SH-SY5Y (cell line): ENCODE data around the gene SCT.

Experiments
- GATA2 ChIP-seq: IDR thresholded peaks from 2 replicates; pipeline ENCODE4 v1.6.1; 2011; ENCODE audit warnings: mild to moderate bottlenecking, low read depth, low read length
- GATA3 ChIP-seq: IDR thresholded peaks from 2 replicates; pipeline ENCODE4 v1.6.1; 2011; ENCODE audit warnings: low read depth, mild to moderate bottlenecking, low read length, moderate library complexity

Gene SCT

DNA sequence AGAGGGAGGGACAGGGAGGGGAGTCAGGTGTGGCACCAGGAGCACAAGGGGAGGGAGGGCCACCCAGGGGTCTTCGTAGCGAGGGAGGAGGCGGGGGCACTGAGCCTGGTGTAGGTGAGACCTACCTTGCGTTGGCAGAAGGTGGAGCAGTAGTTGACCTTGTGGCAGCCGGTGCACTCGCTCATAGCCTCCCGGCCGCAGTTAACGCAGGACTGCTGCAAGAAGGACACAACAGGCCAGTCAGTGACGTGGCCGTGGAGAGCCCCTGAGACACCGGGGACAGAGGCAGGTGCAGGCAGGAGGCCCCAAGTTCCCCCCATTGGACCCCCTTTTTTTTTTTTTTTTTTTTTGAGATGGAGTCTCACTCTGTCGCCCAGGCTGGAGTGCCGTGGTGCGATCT lies 26.9 kb upstream of the SCT start:
- TF ChIP-seq GATA3: no peak
- no peak for TF ChIP-seq GATA2

DNA sequence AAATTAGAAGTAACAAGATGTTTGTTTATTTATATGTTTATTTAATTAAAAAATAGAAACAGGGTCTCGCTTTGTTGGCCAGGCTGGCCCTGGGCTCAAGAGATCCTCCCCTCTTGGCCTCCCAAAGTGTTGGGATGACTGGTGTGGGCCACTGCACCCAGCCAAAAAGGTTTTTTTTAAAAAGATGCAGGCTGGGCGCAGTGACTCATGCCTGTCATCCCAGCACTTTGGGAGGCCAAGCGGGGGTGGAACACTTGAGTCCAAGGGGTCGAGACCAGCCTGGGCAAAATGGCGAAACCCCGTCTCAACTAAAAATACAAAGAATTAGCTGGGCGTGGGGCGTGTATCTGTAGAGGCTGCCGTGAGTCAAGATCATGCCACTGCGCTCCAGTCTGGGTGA lies 23.5 kb upstream of the SCT start:
- TF ChIP-seq GATA3 (no peak), GATA2 (no peak)

DNA sequence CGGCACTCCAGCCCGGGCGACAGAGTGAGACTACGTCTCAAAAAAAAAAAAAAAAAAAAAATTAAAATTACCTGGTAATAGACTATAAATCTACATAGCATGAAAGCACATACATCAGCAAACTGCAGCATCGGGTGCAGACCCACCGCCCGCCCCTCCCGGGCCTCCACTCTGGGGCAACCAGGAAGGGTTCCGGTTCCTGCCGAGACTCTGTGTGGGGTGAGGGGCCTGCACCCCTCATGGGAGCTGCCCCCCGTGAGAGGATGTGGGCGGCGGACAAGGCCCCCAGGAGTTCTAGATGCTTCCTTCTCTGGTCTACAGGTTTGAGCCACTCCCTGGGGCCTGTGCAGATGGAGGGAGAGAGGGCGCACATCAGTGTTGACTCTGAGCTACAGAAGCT lies 19.2 kb upstream of the SCT start:
- no peak for TF ChIP-seq GATA3
- TF ChIP-seq GATA2: no peak

DNA sequence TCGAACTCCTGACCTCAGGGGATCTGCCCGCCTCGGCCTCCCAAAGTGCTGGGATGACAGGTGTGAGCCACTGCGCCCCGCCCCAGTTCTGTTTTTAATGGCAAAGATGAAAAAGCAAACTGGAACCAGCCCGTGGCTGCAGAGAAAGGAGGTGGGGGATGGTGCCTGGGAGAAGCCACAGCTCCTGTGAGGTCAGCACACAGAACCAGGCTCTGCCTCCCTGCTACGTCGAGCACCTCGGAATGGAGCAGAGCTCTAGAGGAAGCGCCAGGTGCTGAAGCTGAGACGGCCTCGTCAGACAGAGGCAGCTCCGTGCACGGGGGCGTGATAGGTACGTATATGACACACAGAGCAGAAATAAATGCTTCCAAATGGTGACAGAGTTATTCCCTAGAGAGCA lies 18.6 kb upstream of the SCT start:
- TF ChIP-seq GATA3: no peak
- no peak for TF ChIP-seq GATA2

DNA sequence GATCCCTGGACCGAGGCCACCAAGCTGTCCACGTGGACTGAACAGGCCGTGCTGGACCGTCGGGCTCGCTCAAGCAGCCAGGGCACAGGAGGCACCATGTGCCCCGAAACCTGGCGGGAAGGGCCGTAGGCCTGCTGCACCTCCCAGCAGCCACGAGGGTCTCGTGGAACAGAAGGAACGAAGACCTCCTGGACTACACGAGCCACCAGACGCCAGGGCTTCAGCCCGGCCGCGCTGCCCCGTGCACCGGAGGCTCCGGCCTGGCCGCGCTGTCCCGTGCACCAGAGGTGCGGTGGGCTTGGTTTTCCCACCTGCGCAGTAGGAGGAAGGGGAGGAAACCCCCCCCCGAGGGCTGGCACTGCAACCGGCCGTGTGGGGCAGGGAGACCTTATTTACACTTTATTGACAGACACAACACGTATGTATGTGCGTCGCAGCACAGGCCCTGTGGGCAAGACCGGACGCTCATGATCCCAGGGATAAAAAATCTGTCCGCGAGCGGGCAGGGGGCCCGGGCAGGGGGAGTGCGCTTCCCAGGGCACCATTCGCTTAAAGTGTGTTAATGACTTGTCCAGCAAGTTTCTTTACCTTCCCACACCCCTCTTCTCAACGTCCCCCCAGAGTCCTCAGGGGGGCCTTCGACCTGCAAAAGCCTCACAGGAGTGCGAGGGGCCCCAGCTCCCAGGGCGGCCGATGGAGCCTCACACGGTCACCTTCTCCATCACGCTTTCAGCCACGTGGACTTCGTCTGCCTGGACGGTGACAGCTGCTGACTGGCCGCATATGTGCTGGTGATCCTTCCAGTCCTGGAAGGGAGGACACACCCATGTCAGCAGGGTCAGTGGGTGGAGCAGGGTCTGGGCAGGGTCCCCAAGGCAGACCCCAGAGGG lies 17.1 kb upstream of the SCT start:
- TF ChIP-seq GATA2 (no peak), GATA3 (no peak)

DNA sequence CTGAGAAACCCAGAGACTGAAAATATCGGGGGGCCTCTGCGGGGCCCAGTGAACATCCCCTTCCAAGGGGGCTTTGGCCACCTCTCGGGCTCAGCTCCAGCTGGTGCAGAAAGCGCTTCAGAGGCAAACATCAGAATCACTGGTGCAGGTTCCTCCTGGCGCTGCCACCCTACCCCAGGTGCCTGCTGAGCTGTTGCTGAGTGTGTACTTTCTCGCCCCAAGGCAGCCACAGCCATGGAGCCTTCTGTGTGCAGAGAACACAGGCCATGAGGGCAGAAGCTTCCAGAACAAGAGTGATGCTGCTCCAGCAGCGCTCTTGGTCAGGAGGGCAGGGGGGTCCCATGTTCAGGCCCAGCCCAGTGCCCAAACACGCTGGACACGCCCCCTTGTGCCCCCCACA lies 16.4 kb upstream of the SCT start:
- no peak for TF ChIP-seq GATA2
- no peak for TF ChIP-seq GATA3

DNA sequence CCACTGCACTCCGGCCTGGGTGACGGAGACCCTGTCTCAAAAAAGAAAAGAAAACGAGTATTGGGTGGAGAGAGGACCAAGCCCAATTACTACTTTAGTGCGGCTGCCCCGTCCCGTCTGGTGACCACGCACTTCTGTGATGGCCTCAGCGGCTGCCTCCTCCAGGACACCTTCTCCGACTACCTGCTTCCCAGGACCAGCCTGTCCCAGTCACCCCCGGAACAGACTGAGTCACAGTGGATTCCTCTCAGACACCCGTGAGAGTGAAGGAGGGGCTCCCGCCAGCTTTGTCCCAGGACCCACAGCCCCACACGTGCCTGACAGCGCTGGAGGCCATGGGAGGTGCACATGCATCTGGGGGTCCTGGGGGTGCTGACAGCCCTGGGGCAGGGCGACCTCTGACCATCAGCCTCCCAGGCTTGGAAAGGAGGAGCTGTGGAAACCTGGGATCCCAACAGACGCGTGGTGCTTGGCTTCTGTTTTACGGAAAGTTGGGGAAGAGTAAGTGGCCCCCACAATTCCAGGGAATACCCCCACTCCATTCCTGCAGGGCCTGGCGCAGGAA lies 14.9 kb upstream of the SCT start:
- TF ChIP-seq GATA2 (no peak), GATA3 (no peak)

DNA sequence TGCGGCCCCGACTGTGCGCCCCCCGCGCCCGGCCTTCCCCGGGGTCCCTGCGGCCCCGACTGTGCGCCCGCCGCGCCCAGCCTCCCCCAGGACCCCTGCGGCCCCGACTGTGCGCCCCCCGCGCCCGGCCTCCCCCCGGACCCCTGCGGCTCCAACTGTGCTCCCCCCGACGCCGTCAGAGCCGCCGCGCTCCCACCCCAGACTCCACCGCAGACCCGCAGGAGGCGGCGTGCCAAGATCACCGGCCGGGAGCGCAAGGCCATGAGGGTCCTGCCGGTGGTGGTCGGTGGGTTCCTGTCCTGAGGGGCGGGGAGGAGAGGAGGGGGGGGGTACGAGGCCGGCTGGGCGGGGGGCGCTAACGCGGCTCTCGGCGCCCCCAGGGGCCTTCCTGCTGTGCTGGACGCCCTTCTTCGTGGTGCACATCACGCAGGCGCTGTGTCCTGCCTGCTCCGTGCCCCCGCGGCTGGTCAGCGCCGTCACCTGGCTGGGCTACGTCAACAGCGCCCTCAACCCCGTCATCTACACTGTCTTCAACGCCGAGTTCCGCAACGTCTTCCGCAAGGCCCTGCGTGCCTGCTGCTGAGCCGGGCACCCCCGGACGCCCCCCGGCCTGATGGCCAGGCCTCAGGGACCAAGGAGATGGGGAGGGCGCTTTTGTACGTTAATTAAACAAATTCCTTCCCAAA lies 13.2 kb upstream of the SCT start:
- TF ChIP-seq GATA2 (no peak), GATA3 (no peak)

DNA sequence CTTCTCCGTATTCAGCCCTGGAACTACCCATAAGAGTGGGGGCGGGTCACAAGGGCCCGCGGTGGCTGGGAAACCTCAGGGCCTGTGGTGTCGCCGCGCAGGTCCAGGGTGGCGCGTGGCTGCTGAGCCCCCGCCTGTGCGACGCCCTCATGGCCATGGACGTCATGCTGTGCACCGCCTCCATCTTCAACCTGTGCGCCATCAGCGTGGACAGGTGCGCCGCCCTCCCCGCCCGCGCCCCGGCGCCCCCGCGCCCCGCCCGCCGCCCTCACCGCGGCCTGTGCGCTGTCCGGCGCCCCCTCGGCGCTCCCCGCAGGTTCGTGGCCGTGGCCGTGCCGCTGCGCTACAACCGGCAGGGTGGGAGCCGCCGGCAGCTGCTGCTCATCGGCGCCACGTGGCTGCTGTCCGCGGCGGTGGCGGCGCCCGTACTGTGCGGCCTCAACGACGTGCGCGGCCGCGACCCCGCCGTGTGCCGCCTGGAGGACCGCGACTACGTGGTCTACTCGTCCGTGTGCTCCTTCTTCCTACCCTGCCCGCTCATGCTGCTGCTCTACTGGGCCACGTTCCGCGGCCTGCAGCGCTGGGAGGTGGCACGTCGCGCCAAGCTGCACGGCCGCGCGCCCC lies 12.5 kb upstream of the SCT start:
- no peak for TF ChIP-seq GATA3
- TF ChIP-seq GATA2: no peak

DNA sequence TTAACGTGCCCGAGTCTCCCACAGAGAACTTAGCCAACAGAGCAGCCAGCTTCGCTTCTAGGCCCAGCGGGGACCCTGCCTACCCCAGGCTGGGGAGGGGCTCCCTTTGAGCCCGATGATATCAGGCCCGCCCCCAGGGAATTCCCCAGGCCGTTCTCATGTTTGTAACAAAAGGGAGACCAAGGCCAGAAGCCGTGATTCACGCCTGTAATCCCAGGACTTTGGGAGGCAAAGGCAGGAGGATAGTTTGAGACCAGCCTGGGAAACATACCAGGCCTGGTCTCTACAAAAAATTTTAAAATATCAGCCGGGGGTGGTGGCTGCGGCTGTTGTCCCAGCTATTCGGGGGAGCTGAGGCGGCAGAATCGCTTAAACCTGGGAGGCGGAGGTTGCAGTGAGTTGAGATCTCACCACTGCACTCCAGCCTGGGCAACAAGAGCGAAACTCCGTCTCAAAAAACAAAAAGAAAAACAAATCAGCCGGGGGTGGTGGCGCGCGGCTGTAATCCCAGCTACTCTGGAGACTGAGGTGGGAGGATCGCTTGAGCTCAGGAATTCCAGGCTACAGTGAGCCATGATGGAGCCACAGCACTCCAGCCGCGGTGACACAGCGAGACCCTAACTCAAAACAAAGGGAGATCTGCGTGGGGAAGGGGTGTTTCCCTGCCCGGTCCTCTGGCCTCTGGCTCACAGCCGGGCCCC lies 11.8 kb upstream of the SCT start:
- no peak for TF ChIP-seq GATA2
- TF ChIP-seq GATA3: no peak

DNA sequence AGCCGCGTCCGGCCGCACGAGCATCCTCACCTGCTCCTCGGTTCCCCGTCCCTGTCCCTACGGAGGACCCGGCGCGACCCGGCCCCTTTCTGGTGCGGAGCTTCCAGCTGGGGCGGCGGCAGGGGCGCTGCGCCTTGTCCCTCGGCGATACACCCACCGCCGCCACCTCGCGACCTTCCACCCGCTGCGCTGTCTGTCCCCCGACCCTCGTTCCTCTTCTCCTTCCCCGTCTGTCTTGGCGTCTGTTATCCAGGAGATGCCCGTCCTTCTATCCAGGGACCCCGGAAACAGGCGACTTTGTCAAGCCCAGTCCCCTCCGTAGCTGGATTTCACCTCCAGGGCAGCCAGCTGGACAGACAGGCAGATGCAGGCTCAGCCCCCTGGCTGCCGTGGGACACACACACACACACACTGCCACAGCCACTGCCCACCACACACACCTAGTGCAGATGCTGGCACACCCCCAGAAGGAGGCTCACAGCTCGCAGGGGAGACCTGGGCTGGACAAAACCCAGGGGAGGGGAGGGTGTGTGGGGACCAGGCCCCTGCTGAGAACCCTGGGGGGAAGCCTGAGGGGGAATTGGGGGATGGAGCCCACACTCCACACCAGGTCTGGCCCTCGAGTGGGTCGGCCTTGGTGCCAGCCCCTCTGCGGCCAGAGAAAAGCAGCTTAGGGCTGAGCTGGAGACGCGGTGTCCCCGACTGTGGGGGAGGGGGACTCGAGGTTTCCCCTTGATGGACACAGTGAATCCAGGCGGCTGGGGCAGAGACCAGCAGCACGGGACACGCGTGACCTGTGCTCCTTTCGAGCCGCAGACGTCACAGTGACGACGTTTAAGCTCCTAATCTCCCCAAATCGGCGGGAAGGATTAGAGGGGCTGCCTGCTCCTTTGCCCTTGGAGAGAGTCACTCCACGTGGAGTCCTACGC lies 10.9 kb upstream of the SCT start:
- no peak for TF ChIP-seq GATA3
- TF ChIP-seq GATA2: no peak

DNA sequence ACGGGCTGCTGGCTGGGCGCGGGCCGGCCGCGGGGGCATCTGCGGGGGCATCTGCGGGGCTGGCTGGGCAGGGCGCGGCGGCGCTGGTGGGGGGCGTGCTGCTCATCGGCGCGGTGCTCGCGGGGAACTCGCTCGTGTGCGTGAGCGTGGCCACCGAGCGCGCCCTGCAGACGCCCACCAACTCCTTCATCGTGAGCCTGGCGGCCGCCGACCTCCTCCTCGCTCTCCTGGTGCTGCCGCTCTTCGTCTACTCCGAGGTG lies 10.3 kb upstream of the SCT start:
- no peak for TF ChIP-seq GATA2
